H1 (cell line): ENCODE results near the gene SRRM3. TPM values are rescaled to one million over a fixed set of nuclear protein-coding genes. Genes with fewer than 3 reads are reported as not detected.

Experiments
- CTCF ChIA-PET: fragments of 300-600 bp; sonication (Branson Sonifier 250); formaldehyde crosslinking; loops from one replicate; lab custom pipeline; 2021; ENCODE audit not compliant: partially characterized antibody; lab: Charles Lee
- POLR2A ChIA-PET: fragments of 300-600 bp; sonication (Branson Sonifier 250); formaldehyde crosslinking; loops from one replicate; lab custom pipeline; 2021; ENCODE audit warnings: inconsistent platforms; ENCODE audit not compliant: partially characterized antibody; lab: Charles Lee
- DNase-seq, 2 experiments: peaks; one replicate each; pipeline versions ENCODE4 v3.0.0 to v3.0.0-alpha.2; 2010 to 2022; ENCODE audit warnings: low spot score in 2 of 2, low read depth in 1 of 2, mixed read lengths in 1 of 2
- FAIRE-seq: peaks from 2 replicates; lab custom pipeline; 2011; peaks lifted over from hg19 to GRCh38; lab: Jason Lieb, UNC
- H2AFZ ChIP-seq: 2 replicates; pipeline ENCODE4 v1.8.1; 2012; ENCODE audit warnings: low read length, inconsistent platforms
- H2AK5ac ChIP-seq: 2 replicates; pipeline ENCODE4 v1.6.1; 2013; ENCODE audit warnings: low read depth, low read length
- H2BK120ac ChIP-seq: replicated peaks from 2 replicates; pipeline ENCODE3; 2013; ENCODE audit warnings: low read depth, low read length, inconsistent platforms
- H2BK12ac ChIP-seq: 2 replicates; pipeline ENCODE4 v1.6.1; 2013; ENCODE audit warnings: low read depth, low read length
- H2BK15ac ChIP-seq: 2 replicates; pipeline ENCODE4 v1.6.1; 2013; ENCODE audit warnings: low read length
- H2BK20ac ChIP-seq: 2 replicates; pipeline ENCODE4 v1.6.1; 2013; ENCODE audit warnings: low read length
- H2BK5ac ChIP-seq: 2 replicates; pipeline ENCODE4 v1.6.1; 2013; ENCODE audit warnings: low read depth, low read length
- H3K14ac ChIP-seq: 2 replicates; pipeline ENCODE4 v1.6.1; 2013; ENCODE audit warnings: inconsistent platforms; ENCODE audit not compliant: insufficient read length
- H3K18ac ChIP-seq: 2 replicates; pipeline ENCODE4 v1.6.1; 2013; ENCODE audit warnings: low read length; ENCODE audit errors: extremely low read depth
- H3K23ac ChIP-seq: 2 replicates; pipeline ENCODE4 v1.6.1; 2013; ENCODE audit warnings: inconsistent platforms; ENCODE audit not compliant: insufficient read length
- H3K23me2 ChIP-seq: 2 replicates; pipeline ENCODE4 v1.6.1; 2013; ENCODE audit warnings: low read depth, low read length
- H3K27ac ChIP-seq: 2 replicates; pipeline ENCODE4 v1.6.1; 2011; ENCODE audit warnings: low read depth, low read length, inconsistent platforms
- H3K27me3 ChIP-seq, 4 experiments: replicated peaks in 1 of 4; 1 replicate in 1 of 4; 2 replicates in 3 of 4; pipeline versions ENCODE4 v1.6.1 to v1.8.1; 2011 to 2013; ENCODE audit warnings: low read length in 3 of 4, mild to moderate bottlenecking in 3 of 4, inconsistent platforms in 2 of 4, mixed read lengths in 2 of 4, moderate library complexity in 1 of 4; ENCODE audit not compliant: control insufficient read depth in 3 of 4, insufficient read depth in 3 of 4; ENCODE audit errors: extremely low read depth in 1 of 4
- H3K36me3 ChIP-seq, 4 experiments: 2 replicates each; pipeline versions ENCODE4 v1.6.1 to v1.8.1; 2011 to 2013; ENCODE audit warnings: mild to moderate bottlenecking in 4 of 4, low read length in 3 of 4, moderate library complexity in 2 of 4, control low read depth in 1 of 4, inconsistent platforms in 1 of 4; ENCODE audit not compliant: insufficient read depth in 4 of 4, control insufficient read depth in 2 of 4
- H3K4ac ChIP-seq: replicated peaks from 2 replicates; pipeline ENCODE3; 2013; ENCODE audit warnings: low read length, low read depth, mixed read lengths, inconsistent platforms; ENCODE audit not compliant: insufficient read length
- H3K4me1 ChIP-seq, 4 experiments: replicated peaks in 1 of 4; 1 replicate in 1 of 4; 2 replicates in 3 of 4; pipeline versions ENCODE4 v1.6.1 to v1.8.1; 2011 to 2013; ENCODE audit warnings: low read length in 3 of 4, inconsistent platforms in 2 of 4, mixed read lengths in 1 of 4; ENCODE audit not compliant: insufficient read depth in 4 of 4, control insufficient read depth in 3 of 4
- H3K4me2 ChIP-seq, 2 experiments: 2 replicates each; pipeline versions ENCODE4 v1.6.1 to v1.8.1; 2011 to 2013; ENCODE audit warnings: low read depth in 2 of 2, low read length in 2 of 2, control low read depth in 1 of 2, inconsistent platforms in 1 of 2, mild to moderate bottlenecking in 1 of 2; ENCODE audit not compliant: insufficient read depth in 1 of 2
- H3K4me3 ChIP-seq, 4 experiments: fragments of 200-600, 300-600 bp in 1 of 4; sonication (generic), shearing (Covaris generic), sonication (Bioruptor Twin) in 1 of 4; 2 replicates each; pipeline versions ENCODE4 v1.5.1 to v1.8.1; 2011 to 2016; ENCODE audit warnings: low read length in 4 of 4, low read depth in 3 of 4, control low read depth in 2 of 4, inconsistent platforms in 2 of 4, mild to moderate bottlenecking in 2 of 4, mixed read lengths in 1 of 4, moderate library complexity in 1 of 4; ENCODE audit not compliant: insufficient read depth in 2 of 4; ENCODE audit errors: extremely low read depth in 1 of 4
- H3K56ac ChIP-seq: replicated peaks from 2 replicates; pipeline ENCODE3; 2013; ENCODE audit warnings: low read depth, mild to moderate bottlenecking, mixed read lengths, low read length, inconsistent platforms; ENCODE audit not compliant: insufficient read length
- H3K79me1 ChIP-seq: 2 replicates; pipeline ENCODE4 v1.6.1; 2013; ENCODE audit warnings: low read depth, low read length, control low read depth
- H3K79me2 ChIP-seq, 2 experiments: 2 replicates each; pipeline versions ENCODE4 v1.6.1 to v1.8.1; 2012 to 2013; ENCODE audit warnings: low read length in 2 of 2, mild to moderate bottlenecking in 2 of 2, inconsistent platforms in 1 of 2; ENCODE audit not compliant: insufficient read depth in 2 of 2, control insufficient read depth in 1 of 2
- H3K9ac ChIP-seq, 4 experiments: replicated peaks in 1 of 4; 1 replicate in 1 of 4; 2 replicates in 3 of 4; pipeline versions ENCODE4 v1.6.1 to v1.8.1; 2011 to 2013; ENCODE audit warnings: low read depth in 3 of 4, low read length in 3 of 4, control low read depth in 2 of 4, mild to moderate bottlenecking in 2 of 4, moderate library complexity in 2 of 4, inconsistent platforms in 1 of 4; ENCODE audit errors: extremely low read depth in 1 of 4
- H3K9me3 ChIP-seq, 2 experiments: 2 replicates each; pipeline versions ENCODE4 v1.6.1 to v1.8.1; 2012 to 2013; ENCODE audit warnings: mild to moderate bottlenecking in 2 of 2, moderate library complexity in 2 of 2, control low read depth in 1 of 2, inconsistent platforms in 1 of 2, low read depth in 1 of 2, low read length in 1 of 2, mixed read lengths in 1 of 2; ENCODE audit not compliant: insufficient read depth in 2 of 2
- H4K20me1 ChIP-seq, 2 experiments: replicated peaks in 1 of 2; 2 replicates each; pipeline versions ENCODE3 to v1.8.1; 2011 to 2013; ENCODE audit warnings: inconsistent platforms in 2 of 2, low read length in 2 of 2, mild to moderate bottlenecking in 1 of 2; ENCODE audit not compliant: insufficient read depth in 2 of 2, control insufficient read depth in 1 of 2
- H4K5ac ChIP-seq: 2 replicates; pipeline ENCODE4 v1.6.1; 2013; ENCODE audit warnings: low read length, low read depth, mixed read lengths, inconsistent platforms; ENCODE audit not compliant: insufficient read length
- H4K8ac ChIP-seq: 2 replicates; pipeline ENCODE4 v1.8.0; 2013; ENCODE audit warnings: mild to moderate bottlenecking, moderate library complexity, low read length, inconsistent platforms; ENCODE audit not compliant: insufficient read depth; ENCODE audit errors: extremely low read depth
- H4K91ac ChIP-seq: replicated peaks from 2 replicates; pipeline ENCODE3; 2013; ENCODE audit warnings: low read length, mixed read lengths, inconsistent platforms; ENCODE audit not compliant: insufficient read length
- ASH2L ChIP-seq: fragments of 200-600, 300-600 bp; sonication (generic); IDR thresholded peaks from one replicate; pipeline ENCODE4 v1.7.1; 2017; ENCODE audit warnings: low read length
- EZH2 ChIP-seq: fragments of 200-600 bp; sonication (generic); IDR thresholded peaks from 2 replicates; pipeline ENCODE4 v1.7.1; 2012; ENCODE audit warnings: low read depth, mild to moderate bottlenecking, moderate library complexity, low read length, inconsistent platforms; ENCODE audit not compliant: severe bottlenecking
- KDM4A ChIP-seq: IDR thresholded peaks from one replicate; pipeline ENCODE4 v1.7.1; 2012; ENCODE audit warnings: low read depth, mild to moderate bottlenecking, moderate library complexity, low read length, inconsistent platforms; ENCODE audit not compliant: severe bottlenecking
- POLR2AphosphoS5 ChIP-seq: IDR thresholded peaks from 2 replicates; pipeline ENCODE4 v1.6.1; 2011; ENCODE audit warnings: low read depth, low read length
- POU5F1 ChIP-seq: IDR thresholded peaks from 2 replicates; pipeline ENCODE4 v1.6.1; 2011; ENCODE audit warnings: low read depth, mild to moderate bottlenecking, low read length, moderate library complexity
- RBBP5 ChIP-seq: IDR thresholded peaks from 2 replicates; pipeline ENCODE4 v1.7.1; 2012; ENCODE audit warnings: low read depth, mild to moderate bottlenecking, inconsistent platforms, low read length, moderate library complexity, borderline replicate concordance
- SP2 ChIP-seq: IDR thresholded peaks from 2 replicates; pipeline ENCODE4 v1.6.1; 2012; ENCODE audit warnings: mild to moderate bottlenecking, low read length, inconsistent platforms
- TBP ChIP-seq: IDR thresholded peaks from 2 replicates; pipeline ENCODE4 v1.6.1; 2011; ENCODE audit warnings: low read depth, low read length, improper control_type of control experiment
- WGBS, 2 experiments: shearing (Covaris generic) in 1 of 2; methylation state at CpG; one replicate each; pipeline versions ENCODE4 v1.1.6 to v1.1.7; 2013 to 2015; ENCODE audit warnings: low lambda C conversion rate in 2 of 2, mixed read lengths in 2 of 2, inconsistent platforms in 1 of 2, low coverage in 1 of 2, missing lambda C conversion rate in 1 of 2; ENCODE audit not compliant: insufficient replicate concordance in 2 of 2, insufficient coverage in 1 of 2, insufficient read length in 1 of 2; ENCODE audit errors: extremely low coverage in 1 of 2, missing lambda C conversion rate in 1 of 2; 5-methylcytosine and 5-hydroxymethylcytosine counted together
- polyA plus RNA-seq, 7 experiments: library from polyadenylated mRNA; depleted of rRNA in 3 of 7; stranded (reverse) in 5 of 7; unstranded in 2 of 7; fragments of >200 nt in 5 of 7; fragments of 200-250 nt in 2 of 7; gene quantifications; 1 replicate in 5 of 7; 2 replicates in 1 of 7; 4 replicates in 1 of 7; pipeline versions ENCODE4 v1.2.1 to v1.2.3, GENCODE V29; 2011 to 2013; ENCODE audit warnings: missing spikeins in 2 of 7, mixed read lengths in 2 of 7
- total RNA-seq: library from RNA; stranded (reverse); fragmentation: NEBNext Ultra II Directional; extraction: Animal tissue kit (Norgen Biotek cat#: 25700); gene quantifications from 2 replicates; pipeline ENCODE4 v1.2.1, GENCODE V29; 2021
- TF ChIP-seq, protein P1 (sequence below): IDR thresholded peaks from 2 replicates; pipeline ENCODE4 v1.6.1; 2012; ENCODE audit warnings: low read length, inconsistent platforms

SRRM3 gene
- total and polyA plus RNA-seq, 2 of the 8 experiments (the other 6 are each of a cell fraction or from before 2014, with no cell fraction given) = 10.4 to 17.4 TPM

DNA sequence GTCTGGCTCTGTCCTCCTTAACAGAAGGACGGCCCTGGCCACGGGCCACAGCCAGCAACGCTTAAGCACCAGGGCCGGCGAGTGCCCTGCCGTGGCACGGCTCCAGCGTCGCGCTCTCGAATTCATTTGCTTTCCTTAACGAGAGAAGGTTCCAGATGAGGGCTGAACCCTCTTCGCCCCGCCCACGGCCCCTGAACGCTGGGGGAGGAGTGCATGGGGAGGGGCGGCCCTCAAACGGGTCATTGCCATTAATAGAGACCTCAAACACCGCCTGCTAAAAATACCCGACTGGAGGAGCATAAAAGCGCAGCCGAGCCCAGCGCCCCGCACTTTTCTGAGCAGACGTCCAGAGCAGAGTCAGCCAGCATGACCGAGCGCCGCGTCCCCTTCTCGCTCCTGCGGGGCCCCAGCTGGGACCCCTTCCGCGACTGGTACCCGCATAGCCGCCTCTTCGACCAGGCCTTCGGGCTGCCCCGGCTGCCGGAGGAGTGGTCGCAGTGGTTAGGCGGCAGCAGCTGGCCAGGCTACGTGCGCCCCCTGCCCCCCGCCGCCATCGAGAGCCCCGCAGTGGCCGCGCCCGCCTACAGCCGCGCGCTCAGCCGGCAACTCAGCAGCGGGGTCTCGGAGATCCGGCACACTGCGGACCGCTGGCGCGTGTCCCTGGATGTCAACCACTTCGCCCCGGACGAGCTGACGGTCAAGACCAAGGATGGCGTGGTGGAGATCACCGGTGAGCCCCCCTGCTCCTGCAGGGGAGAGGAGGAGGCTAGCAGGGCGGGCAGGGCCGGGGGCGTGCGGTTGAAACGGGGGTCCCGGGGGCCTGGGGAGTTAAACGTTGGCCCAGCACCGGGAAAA, 100.9 kb downstream of the SRRM3 start, which contains the start of gene HSPB1:
Gene HSPB1, plus strand, starts transcription at position 327 of the 855 bp plus-strand sequence. Its CDS starts 40 bp downstream, at position 367.
- peaks cover 4% of the 10 kb centered on the region; the same call in 1 of the 2 replicates for H3K23me2 ChIP-seq
- peak within 1 kb of the TSS; percentile 44 for H3K4ac ChIP-seq
- peak within 1 kb of the TSS; percentile 69 for H2BK120ac ChIP-seq
- 0 out of 2 replicates have a peak within 1 kb of the TSS, but pooled peaks have one; percentile 12 for H4K8ac ChIP-seq
- H3K18ac ChIP-seq = peak within 1 kb of the TSS; percentile 99
- H3K79me2 ChIP-seq = no peaks in the 10 kb centered on the region
- no peak within 1 kb of the TSS for H3K14ac ChIP-seq
- no peaks in the 10 kb centered on the region for H3K9me3 ChIP-seq
- H3K79me1 ChIP-seq = no peaks in the 10 kb centered on the region
- peaks cover 0 to 6% (median 4%) of the 10 kb centered on the region in 4 experiments; a peak in 3 of 7 replicates for H3K27me3 ChIP-seq
- H4K5ac ChIP-seq = peak within 1 kb of the TSS; percentile 73
- H2AFZ ChIP-seq = peak within 1 kb of the TSS; percentile 30; the same call in 1 of the 2 replicates
- no peaks in the 10 kb centered on the region for H4K20me1 ChIP-seq
- peak within 1 kb of the TSS; percentile 48 to 87 for H3K4me2 ChIP-seq
- ChIA-PET CTCF (interaction anchor here (0.7 to 20.9 kb wide), 10 partner anchors 11 to 125 kb away, joined by 3 to 426 read pairs (median 4); no protein-coding TSS in a partner anchor), POLR2A (interaction anchor here (0.6 to 3.0 kb wide), 16 partner anchors 8 to 653 kb away, joined by 3 to 16 read pairs (median 4); no protein-coding TSS in a partner anchor)
- peak within 1 kb of the TSS; percentile 81 for H2BK5ac ChIP-seq
- no peak for FAIRE-seq
- peak within 1 kb of the TSS; percentile 64 for H3K56ac ChIP-seq
- H3K27ac ChIP-seq = no peak within 1 kb of the TSS
- H3K9ac ChIP-seq = peak within 1 kb of the TSS in 2 of 4 experiments; percentile 9 to 41; a peak in 4 of 7 replicates
- 6% methylated on average over 53 of the region's 75 CpGs; no CpG with 5 or more reads in 1 of the 2 experiments for WGBS, 2 experiments
- peak within 1 kb of the TSS; percentile 98 for H2BK15ac ChIP-seq
- no peak within 1 kb of the TSS for H2BK20ac ChIP-seq
- H2AK5ac ChIP-seq = no peak within 1 kb of the TSS
- no peak within 1 kb of the TSS for H3K23ac ChIP-seq
- peak within 1 kb of the TSS; percentile 50; the same call in 1 of the 2 replicates for H2BK12ac ChIP-seq
- H4K91ac ChIP-seq = no peak within 1 kb of the TSS
- peak within 1 kb of the TSS; percentile 44 to 68 (median 48) for H3K4me3 ChIP-seq
- peak in 1 of 2 experiments; percentile 87 for DNase-seq
- peaks cover 0 to 8% (median 3%) of the 10 kb centered on the region in 4 experiments; a peak in 2 of 7 replicates for H3K4me1 ChIP-seq
- no peaks in the 10 kb centered on the region for H3K36me3 ChIP-seq
- TF ChIP-seq KDM4A (peak; percentile 72), TBP (peak; percentile 72), RBBP5 (peak; percentile 52; the same call in 1 of the 2 replicates), POLR2AphosphoS5 (0 out of 2 replicates have a peak, but pooled peaks have one; percentile 38), POU5F1 (no peak), EZH2 (peak; percentile 34), SP2 (no peak), ASH2L (peak; percentile 53)
- TF ChIP-seq, protein P1, sequence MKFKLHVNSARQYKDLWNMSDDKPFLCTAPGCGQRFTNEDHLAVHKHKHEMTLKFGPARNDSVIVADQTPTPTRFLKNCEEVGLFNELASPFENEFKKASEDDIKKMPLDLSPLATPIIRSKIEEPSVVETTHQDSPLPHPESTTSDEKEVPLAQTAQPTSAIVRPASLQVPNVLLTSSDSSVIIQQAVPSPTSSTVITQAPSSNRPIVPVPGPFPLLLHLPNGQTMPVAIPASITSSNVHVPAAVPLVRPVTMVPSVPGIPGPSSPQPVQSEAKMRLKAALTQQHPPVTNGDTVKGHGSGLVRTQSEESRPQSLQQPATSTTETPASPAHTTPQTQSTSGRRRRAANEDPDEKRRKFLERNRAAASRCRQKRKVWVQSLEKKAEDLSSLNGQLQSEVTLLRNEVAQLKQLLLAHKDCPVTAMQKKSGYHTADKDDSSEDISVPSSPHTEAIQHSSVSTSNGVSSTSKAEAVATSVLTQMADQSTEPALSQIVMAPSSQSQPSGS = peak; percentile 29; the same call in 1 of the 2 replicates
